ENCODE results near the gene POMT1.

DNA sequence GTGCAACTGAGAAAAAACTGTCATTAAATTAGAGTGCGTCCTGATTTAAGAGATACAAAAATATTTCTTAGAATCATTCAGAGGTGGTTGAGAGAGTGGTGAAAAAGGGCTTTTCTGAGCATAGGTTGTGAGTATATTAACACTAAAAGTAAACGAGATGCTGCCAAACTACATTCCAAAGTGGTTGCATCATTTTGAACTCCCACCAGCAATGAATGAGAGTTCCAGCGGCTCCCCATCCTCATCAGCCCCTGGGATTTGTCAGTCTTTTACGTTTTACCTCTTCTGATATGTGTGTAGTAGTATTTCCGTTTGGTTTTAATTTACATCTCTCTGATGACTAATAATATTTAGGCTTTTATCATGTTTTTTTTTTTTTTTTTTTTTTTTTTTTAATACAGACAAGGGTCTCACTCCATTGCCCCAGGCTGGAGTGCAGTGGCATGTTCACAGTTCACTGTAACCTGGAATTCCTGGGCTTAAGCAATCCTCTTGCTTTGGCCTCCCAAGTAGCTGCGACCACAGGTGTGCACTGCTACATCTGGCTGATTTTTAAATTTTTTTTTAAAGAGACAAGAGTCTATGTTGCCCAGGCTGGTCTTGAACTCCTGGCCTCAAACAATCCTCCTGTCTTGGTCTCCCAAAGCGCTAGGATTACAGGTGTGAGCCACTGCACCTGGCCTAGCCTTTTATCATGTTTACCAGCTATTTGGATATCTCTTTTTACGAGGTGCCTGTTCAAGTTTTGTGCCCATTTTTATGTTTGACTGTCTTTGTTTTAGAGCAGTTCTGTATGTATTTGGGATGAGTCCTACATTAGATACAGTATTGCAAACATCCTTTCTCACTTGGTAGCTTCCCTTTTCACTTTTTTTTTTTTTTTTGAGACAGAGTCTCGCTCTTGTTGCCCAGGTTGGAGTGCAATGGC is 59.6 kb downstream of the POMT1 start:
- TF ChIP-seq, protein P1, sequence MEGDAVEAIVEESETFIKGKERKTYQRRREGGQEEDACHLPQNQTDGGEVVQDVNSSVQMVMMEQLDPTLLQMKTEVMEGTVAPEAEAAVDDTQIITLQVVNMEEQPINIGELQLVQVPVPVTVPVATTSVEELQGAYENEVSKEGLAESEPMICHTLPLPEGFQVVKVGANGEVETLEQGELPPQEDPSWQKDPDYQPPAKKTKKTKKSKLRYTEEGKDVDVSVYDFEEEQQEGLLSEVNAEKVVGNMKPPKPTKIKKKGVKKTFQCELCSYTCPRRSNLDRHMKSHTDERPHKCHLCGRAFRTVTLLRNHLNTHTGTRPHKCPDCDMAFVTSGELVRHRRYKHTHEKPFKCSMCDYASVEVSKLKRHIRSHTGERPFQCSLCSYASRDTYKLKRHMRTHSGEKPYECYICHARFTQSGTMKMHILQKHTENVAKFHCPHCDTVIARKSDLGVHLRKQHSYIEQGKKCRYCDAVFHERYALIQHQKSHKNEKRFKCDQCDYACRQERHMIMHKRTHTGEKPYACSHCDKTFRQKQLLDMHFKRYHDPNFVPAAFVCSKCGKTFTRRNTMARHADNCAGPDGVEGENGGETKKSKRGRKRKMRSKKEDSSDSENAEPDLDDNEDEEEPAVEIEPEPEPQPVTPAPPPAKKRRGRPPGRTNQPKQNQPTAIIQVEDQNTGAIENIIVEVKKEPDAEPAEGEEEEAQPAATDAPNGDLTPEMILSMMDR (IDR thresholded peaks at IDR 0.05): no peak
- TF ChIP-seq, protein P2, sequence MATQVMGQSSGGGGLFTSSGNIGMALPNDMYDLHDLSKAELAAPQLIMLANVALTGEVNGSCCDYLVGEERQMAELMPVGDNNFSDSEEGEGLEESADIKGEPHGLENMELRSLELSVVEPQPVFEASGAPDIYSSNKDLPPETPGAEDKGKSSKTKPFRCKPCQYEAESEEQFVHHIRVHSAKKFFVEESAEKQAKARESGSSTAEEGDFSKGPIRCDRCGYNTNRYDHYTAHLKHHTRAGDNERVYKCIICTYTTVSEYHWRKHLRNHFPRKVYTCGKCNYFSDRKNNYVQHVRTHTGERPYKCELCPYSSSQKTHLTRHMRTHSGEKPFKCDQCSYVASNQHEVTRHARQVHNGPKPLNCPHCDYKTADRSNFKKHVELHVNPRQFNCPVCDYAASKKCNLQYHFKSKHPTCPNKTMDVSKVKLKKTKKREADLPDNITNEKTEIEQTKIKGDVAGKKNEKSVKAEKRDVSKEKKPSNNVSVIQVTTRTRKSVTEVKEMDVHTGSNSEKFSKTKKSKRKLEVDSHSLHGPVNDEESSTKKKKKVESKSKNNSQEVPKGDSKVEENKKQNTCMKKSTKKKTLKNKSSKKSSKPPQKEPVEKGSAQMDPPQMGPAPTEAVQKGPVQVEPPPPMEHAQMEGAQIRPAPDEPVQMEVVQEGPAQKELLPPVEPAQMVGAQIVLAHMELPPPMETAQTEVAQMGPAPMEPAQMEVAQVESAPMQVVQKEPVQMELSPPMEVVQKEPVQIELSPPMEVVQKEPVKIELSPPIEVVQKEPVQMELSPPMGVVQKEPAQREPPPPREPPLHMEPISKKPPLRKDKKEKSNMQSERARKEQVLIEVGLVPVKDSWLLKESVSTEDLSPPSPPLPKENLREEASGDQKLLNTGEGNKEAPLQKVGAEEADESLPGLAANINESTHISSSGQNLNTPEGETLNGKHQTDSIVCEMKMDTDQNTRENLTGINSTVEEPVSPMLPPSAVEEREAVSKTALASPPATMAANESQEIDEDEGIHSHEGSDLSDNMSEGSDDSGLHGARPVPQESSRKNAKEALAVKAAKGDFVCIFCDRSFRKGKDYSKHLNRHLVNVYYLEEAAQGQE (IDR thresholded peaks at IDR 0.05; ENCODE audit: insufficient read depth in 1 of 2, low read depth in 2 of 2, low read length in 1 of 2): no peak
